HG03175 (cell line): ENCODE measurements around the gene LRRC71.

Source experiments
- ATAC-seq: cut with Tn5 transposase; IDR thresholded peaks from one replicate; pipeline ENCODE4 v1.9.1; 2021; ENCODE audit warnings: mild to moderate bottlenecking, moderate library complexity; ENCODE audit not compliant: unreplicated experiment

Gene LRRC71

GRCh38 chr1:156920233-156921052, at the start of gene LRRC71:
LRRC71 (plus strand) TSS chr1:156920632; CDS start chr1:156920804, 172 bp downstream.
- ATAC-seq = no peak

GRCh38 chr1:156873659-156874058, 46.8 kb upstream of the LRRC71 start:
- no peak for ATAC-seq

- no peak for ATAC-seq
Observed at GRCh38 chr1:156874142-156874541, 46.3 kb upstream of the LRRC71 start.

GRCh38 chr1:156874572-156875340, 45.7 kb upstream of the LRRC71 start:
- ATAC-seq = no peak

- ATAC-seq = no peak
Observed at GRCh38 chr1:156875341-156875615, 45.2 kb upstream of the LRRC71 start.

GRCh38 chr1:156876281-156876680, 44.2 kb upstream of the LRRC71 start:
- ATAC-seq = no peak

GRCh38 chr1:156877433-156878170, 42.8 kb upstream of the LRRC71 start:
- no peak for ATAC-seq

GRCh38 chr1:156879876-156880275, 40.6 kb upstream of the LRRC71 start:
- no peak for ATAC-seq

GRCh38 chr1:156880473-156880872, 40.0 kb upstream of the LRRC71 start:
- ATAC-seq = no peak

- ATAC-seq = no peak
Observed at GRCh38 chr1:156881101-156881500, 39.3 kb upstream of the LRRC71 start.

- ATAC-seq = no peak
Observed at GRCh38 chr1:156881663-156882062, 38.8 kb upstream of the LRRC71 start.

GRCh38 chr1:156882543-156882942, 37.9 kb upstream of the LRRC71 start:
- no peak for ATAC-seq

- no peak for ATAC-seq
Observed at GRCh38 chr1:156883919-156884318, 36.5 kb upstream of the LRRC71 start.

- no peak for ATAC-seq
Observed at GRCh38 chr1:156884560-156885184, 35.8 kb upstream of the LRRC71 start.

- no peak for ATAC-seq
Observed at GRCh38 chr1:156885314-156885713, 35.1 kb upstream of the LRRC71 start.

- ATAC-seq = no peak
Observed at GRCh38 chr1:156885880-156886355, 34.5 kb upstream of the LRRC71 start.

GRCh38 chr1:156886583-156887281, 33.7 kb upstream of the LRRC71 start:
- ATAC-seq = no peak

- ATAC-seq = no peak
Observed at GRCh38 chr1:156887317-156887716, 33.1 kb upstream of the LRRC71 start.

- ATAC-seq = no peak
Observed at GRCh38 chr1:156887734-156888133, 32.7 kb upstream of the LRRC71 start.

GRCh38 chr1:156889802-156890580, 30.4 kb upstream of the LRRC71 start:
- no peak for ATAC-seq
